GM19239 (cell line): ENCODE results near the gene DUOX1.
"Not testable (repeated sequence)": the region's sequence is repeated elsewhere in the genome, so short reads cannot be mapped to it uniquely, and the experiment has no call there.

Experiments
- DNase-seq: peaks from one replicate; pipeline ENCODE4 v3.0.0; 2011; ENCODE audit warnings: low spot score; ENCODE audit not compliant: insufficient read length
- FAIRE-seq: peaks from 2 replicates; lab custom pipeline; 2011; peaks lifted over from hg19 to GRCh38; lab: Jason Lieb, UNC

Gene DUOX1

DNA sequence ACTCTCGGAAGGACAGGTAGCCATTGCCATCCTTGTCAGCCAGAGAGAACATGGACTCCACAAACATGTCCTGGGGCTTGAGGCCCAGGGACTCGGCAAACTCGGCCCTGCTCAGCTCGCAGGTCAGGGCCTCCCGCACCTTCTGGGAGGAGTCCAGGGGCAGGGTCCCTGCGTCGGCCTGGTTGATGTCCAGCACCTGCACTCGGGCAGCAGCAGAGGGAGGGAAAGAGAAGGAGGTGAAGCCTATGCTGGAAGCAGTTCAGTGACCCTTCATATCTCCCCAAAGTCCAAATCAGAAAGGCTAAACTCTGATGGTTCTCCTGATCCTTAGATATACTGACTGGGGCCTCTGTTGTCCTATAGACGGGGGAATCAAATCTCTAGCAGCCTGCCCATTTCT is 25.6 kb upstream of the DUOX1 start:
- DNase-seq, FAIRE-seq: not testable (repeated sequence)

DNA sequence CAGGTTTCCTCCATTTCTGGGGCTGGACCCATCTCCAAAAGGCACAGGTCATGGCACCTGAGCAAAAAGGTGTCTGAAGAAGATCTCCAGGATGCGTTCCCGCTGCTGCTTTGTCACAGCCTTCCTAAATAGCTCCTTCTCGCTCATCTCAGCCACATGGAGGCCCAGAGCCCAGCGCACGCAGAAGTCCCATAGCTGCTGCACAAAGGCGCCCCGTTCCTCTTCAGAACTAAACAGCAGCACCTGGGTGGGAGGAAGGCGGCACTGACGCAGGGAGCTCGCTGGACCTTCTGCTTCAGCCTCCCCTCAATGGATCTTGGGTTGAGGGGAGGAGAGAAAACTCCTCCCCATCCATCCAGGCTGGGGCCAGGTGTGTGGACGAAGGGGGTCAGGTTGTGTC is 24.2 kb upstream of the DUOX1 start:
- no peak for FAIRE-seq

DNA sequence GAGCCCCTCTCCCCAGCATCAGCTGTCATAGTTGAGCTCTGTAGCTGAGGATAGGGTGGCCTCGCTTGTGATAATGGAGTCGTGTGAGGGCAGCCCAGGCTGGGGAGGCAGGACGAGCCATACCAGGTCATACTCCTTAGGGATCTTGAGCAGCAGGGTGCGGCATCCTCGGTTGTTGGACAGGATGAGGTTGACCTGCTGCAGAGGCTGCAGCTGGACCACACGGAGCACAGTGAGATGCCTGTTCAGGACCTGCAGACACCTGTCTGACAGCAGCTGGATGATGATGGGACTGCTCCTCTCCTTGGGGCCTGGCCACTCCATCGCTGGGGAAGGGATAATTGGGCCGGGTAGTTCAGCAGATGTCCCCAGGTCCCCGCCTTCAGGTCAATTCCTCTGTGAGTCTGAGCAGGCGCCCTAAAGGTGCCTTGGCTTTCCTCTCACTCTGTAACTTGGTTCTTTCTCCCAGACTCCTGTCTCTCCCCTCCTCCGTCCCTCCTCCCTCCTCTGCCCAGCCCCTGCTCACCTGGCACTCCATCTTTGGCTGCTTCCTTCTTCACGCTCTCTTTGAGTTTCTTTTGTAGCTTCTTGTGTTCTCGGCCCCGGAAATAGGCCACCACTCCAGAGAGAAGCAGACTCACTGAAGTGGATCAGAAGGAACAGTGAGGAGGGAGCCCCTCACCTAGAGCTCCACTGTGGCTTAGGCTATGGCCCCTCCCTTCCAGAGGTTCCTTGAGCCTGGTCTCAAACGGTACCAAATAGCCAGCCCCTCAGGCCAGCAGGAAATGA is 23.6 kb upstream of the DUOX1 start:
- DNase-seq (no peak), FAIRE-seq (no peak)

More for the DNA sequence above, 24.2 kb upstream of the DUOX1 start:
- no peak for DNase-seq

DNA sequence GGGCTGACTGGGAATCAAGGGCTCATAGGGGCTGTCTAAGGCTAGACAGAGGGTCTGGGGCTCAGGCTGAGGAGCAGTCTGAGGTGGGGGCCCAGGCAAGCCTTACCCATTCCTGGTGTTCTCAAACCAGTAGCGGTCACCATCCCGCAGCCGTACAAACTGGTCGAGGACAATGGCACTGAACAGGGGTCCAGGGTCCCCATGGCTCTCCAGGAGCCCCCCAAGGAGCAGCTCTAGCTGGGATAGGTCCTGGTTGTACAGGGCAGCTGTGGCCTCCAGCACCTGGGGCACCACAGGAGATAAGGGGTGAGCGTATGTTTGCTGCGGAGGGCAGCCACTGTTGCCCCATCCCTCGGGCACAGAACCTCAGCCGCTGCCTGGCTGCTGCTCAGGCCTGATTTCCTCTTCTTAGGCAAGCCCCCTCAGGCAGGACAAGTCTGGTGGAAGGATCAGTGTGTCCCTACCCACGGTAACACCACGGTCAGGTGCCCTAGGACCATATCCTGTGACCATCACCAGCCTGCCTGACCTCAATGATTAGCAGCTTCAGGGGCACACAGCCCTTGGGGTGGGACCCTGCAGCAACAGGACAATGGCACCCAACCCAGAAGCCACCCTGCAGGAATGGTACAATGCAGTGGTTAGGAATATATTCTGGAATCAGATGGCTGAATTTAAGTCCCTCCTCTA is 21.7 kb upstream of the DUOX1 start:
- FAIRE-seq = no peak
- no peak for DNase-seq

DNA sequence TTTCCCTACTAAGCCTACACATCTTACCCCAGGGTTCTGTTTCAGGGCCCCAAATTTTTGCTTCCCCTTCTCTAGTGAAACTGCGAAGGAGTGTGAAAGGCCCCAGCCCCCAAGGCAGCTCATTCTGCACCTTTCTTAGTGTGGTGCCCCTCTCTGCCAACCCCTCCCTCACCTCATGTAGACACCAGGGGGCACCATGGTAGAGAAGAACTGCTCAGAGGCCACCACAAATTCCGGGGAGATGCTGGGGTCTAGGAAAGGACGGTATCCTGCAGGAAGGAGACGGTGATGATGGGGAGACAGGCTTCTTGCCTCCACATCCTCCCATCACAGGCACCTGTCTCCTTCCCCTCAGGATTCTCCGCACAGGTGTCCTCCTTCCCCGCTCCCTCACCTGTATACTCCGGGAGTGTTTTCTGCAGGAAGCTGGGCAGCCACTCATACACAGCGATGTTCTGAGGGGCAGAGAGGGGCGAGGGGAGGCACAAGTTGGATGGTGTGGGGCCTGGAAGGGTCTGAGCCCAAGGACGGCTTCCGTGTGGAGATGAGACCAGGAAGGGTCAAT is 19.5 kb upstream of the DUOX1 start:
- no peak for FAIRE-seq
- no peak for DNase-seq

DNA sequence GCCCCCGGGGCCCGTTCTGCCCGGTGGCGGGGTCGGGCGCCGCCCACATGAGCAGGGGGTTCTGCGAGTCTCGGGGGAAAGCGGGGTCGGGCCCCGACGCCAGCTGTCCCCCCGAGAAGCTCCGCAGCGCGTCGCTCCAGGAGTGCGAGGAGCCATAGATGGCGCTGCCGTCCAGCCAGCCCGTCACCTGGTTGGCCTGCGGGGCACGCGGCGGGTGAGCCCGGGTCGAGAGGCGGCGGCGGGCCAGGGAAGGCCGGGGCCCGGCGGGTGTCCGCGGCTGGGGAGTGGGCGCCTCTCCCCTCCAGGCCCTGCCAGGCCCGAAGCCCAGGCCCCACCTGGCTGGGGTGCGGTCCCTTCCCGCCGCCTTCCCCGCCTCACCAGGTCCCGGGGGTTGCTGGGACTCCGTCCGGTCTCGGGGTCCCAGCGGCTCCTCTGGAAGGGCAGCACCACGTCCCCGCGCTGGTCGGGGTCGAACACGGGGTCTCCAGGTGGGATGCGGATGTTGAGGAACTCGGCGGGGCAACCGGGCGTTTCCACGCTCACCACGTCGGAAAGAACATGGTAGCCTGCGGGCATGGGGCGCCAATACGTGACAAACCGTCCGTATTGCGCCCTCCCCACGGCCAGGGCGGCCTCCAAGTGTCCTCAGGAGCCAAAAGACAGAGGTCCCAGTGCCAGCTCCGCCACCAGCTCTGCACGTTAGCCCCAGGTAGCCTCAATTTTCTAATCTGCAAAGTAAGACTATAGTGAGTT is 18.2 kb upstream of the DUOX1 start:
- no peak for DNase-seq
- FAIRE-seq = no peak

DNA sequence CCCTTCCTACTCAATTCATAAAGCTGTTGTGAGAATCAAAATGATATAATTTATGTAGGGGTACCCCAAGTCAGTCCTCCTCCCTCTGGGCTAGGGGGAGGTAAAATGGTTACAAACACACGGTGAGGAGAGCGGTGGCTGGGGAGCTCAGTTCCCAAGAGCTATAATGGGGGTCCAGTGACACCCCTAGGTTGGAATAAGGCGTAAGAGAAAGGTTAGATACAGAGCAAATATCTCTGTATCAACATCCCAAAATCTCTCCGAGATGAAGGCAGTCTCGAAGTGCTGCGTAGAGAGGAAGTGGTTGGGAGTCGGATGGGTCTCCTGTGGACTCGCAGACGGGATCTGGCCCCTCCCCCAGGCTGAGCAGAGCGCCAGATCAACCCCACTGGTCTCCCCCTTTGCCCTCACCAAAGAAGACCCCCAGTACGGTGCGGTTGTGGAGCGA is 17.6 kb upstream of the DUOX1 start:
- FAIRE-seq (no peak), DNase-seq (no peak)

DNA sequence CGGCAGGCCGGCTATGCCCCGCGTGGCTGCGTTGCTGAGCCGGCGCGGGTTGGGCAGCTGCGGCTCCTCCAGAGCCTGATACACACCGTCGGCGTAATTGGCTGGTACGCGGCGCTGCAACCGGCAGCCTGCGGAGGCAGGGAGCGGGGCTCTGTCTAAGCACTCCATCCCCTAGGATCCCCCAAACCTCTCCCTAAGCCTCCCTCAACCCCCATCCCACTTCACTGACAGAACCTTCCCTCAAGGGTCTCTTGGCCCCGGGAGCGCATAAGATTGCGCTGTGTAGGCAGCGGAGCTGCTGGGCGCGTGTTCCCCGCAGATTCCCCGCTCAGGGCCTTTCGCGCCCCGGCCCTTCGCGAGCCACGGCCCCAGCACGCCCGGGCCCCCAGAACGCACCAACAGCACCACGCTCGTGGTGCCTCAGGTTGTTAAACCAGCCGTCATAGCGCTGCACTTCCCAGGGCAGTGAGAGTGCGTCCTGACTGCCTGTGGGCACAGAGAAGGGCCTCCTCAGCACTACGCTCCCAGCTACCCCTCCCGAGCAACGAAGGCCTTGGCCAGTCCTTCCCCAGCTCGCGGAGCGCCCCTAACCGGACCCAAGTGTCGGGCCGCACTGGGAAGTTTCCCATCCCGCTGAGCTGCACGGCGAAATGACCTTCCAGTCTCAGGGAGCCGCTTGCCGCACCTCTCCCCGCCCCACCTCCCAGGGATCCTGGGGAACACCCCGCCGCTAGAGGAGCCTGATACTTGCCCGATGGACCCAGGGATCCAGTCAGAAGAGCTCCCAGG is 17.0 kb upstream of the DUOX1 start:
- FAIRE-seq (no peak), DNase-seq (no peak)

DNA sequence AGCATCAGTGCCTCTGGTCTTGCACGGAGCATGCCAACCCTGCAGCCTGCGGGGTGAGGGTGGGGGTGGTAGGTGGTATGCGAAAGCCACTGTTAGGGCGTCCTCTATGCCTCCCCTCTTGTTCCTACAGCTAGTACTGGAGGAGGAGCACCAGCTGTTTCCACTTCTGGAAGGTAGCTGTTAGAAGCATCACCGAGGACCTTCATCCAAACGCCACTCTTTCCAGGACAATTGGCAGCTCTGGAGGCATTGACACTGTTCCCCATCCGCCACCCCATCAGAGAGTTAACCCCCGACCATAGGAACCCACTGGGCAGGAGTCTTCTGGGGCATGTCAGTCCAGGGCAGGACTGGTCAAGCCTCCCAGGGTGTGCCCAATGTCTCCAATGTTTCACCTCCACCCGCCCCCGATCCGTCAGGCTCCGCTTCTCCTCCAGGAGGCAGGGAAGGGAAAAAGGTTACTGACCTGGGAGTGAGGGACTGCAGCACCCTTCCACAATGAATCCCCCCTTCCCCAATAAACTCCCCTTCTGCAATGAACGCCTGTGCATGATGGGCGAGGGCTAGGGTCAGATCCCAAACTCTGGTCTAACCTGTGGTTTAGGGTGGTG is 16.3 kb upstream of the DUOX1 start:
- DNase-seq = no peak
- no peak for FAIRE-seq

DNA sequence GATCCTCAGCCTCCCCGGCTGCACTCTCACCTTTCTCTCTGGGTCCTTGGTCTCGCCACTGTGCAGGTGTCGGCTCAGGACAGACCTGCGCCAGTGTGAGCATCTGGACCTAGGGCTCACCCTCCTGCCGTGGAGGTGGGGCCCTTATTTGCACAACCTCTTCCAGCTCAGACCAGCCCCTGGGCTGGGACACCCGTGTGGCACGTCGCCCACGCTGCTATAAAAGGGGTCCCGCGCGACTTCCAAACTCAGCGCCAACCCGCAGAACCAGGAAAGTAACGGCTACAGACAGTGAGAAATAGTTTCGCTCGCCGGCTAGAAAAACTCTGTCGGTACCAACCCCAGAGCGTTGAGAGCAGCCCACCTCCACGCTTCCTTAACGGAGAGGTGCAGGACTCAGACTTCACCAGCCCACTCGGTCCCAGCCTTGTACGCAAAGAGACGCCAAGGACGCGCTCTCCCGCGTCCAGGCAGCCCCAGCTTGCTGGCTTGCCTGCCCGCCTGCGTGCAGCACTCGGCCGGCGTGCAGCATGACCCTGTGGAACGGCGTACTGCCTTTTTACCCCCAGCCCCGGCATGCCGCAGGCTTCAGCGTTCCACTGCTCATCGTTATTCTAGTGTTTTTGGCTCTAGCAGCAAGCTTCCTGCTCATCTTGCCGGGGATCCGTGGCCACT is 15.6 kb upstream of the DUOX1 start, which contains the start of the genes DUOX2 and DUOXA2:
TSS of gene DUOX2 (minus strand) at position 97 of the 675 bp plus-strand sequence. CDS start 761 bp downstream, outside the sequence.
TSS of gene DUOXA2 (plus strand) at position 251 of the 675 bp plus-strand sequence. CDS start at position 531, 280 bp downstream.
- DNase-seq = no peak
- no peak for FAIRE-seq

DNA sequence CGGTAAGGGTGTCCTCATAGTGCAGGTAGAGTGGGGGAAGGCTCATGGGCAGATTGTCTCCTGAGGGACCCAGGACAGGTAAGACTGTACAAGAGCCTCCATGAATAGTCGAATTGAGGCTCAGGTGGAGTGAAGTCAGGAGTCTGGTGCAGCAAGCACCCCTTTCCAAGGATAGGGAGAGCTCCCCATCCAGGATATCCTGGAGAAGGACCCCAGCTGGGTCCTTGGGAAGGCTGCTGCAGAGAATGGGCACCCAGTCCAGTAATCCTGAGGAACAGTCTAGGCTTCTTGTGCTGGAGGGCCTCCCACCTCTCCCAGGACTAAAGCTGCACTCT is 15.1 kb upstream of the DUOX1 start:
- DNase-seq (no peak), FAIRE-seq (no peak)

DNA sequence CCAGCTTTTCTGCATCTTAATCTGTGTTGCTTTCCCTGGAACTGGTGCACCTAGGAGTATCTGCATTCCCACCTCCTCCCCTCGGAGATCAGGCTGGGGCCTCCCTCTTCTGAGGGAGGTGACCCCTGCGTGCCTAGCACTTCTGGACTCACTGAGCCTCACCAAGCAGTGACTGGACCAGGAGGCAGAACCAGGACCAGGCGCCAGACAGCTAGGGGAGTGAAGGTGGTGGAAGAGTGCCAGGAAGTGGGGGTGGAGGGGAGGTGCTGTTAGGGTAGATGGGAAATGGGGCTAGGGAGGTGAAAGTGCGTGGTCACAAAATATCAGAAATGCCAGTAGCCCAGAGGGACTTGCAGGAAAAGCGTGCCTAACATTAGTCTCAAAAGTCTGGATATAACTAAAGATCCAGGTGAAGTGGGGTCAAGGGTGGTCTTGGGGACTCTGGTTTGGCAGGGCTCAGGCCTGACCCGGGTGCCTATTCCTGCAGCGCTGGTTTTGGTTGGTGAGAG is 14.4 kb upstream of the DUOX1 start:
- FAIRE-seq (no peak), DNase-seq (no peak)

DNA sequence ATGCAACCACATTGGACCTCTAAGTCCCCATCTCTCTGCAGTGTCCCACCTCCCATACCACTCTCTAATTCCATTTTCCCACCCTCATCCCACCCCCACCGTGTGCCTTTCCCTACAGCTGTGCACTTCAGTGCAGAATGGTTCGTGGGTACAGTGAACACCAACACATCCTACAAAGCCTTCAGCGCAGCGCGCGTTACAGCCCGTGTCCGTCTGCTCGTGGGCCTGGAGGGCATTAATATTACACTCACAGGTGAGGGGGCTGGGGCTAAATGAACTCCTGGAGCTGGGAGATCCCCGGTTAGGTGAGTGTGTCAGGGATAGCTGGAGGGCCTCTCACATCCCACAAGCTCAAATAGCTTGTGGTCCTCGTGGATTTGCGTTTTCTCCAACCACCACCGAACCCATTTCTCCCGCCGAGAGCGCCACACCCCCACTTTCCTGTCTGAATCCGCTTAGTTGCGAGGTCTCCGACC is 13.8 kb upstream of the DUOX1 start:
- DNase-seq (no peak), FAIRE-seq (no peak)

DNA sequence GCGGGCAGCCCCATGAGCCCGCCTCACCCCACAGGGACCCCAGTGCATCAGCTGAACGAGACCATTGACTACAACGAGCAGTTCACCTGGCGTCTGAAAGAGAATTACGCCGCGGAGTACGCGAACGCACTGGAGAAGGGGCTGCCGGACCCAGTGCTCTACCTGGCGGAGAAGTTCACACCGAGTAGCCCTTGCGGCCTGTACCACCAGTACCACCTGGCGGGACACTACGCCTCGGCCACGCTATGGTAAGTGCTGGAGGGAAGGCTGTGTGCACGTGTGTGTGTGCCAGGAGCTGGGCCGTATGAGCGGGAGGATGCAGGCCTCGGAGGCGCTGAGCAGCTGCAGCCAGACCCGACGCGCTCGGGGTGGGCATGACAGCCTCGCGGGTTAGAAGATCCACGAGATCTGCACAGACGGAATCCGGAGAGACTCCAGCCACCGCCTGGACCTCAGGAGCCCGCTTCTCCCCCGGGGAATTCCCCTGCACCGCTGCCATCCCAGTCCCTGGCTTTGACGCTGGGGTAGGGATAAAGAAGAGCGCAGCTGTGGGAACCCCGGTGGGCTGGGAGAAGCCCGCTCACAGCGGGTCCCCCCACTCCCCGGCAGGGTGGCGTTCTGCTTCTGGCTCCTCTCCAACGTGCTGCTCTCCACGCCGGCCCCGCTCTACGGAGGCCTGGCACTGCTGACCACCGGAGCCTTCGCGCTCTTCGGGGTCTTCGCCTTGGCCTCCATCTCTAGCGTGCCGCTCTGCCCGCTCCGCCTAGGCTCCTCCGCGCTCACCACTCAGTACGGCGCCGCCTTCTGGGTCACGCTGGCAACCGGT is 13.1 kb upstream of the DUOX1 start:
- no peak for DNase-seq
- FAIRE-seq = no peak

DNA sequence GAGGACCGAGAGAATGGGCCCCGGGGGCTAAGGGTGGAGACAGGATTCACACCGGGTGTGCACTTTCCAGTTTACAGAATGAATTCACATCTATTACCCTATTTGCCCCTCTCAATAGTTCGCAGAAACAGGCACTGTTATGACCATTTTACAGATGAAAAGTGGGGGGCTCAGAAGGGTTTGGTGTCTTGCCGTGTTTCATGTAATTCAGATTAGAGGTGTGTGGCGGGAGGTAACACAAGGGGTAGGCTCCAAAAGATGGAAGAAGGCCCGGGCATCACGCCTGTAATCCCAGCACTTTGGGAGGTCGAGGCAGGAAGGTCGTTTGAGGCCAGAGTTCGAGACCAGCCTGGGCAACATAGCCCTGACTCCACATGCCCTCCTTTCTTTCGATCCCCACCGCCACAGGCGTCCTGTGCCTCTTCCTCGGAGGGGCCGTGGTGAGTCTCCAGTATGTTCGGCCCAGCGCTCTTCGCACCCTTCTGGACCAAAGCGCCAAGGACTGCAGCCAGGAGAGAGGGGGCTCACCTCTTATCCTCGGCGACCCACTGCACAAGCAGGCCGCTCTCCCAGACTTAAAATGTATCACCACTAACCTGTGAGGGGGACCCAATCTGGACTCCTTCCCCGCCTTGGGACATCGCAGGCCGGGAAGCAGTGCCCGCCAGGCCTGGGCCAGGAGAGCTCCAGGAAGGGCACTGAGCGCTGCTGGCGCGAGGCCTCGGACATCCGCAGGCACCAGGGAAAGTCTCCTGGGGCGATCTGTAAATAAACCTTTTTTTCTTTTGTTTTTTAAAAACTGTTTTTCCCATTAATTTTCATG is 12.3 kb upstream of the DUOX1 start:
- DNase-seq = no peak
- no peak for FAIRE-seq

DNA sequence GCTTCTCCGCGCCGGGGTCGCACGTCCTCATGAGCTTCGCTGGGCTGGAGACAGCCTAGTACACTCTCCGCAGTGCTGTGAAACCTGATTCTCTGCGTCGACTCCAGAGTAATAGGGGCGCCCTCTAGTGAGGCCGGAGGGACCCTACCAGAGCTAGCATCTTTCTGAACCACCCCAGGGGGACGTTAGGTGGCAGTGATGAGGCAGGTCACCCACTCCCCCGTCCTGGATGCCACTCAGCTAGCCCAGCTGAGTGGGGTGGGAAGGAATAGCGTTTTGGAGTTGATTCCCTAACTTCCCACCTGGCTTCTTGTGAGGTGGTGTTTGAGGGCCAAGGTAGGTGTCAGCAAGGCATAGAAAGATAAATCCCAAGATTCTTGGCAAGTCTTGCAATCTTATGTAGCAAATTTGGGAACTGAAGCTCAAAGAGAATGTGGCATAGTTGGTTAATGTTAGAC is 11.6 kb upstream of the DUOX1 start:
- DNase-seq = peak; percentile 95
- FAIRE-seq = peak; percentile 93

DNA sequence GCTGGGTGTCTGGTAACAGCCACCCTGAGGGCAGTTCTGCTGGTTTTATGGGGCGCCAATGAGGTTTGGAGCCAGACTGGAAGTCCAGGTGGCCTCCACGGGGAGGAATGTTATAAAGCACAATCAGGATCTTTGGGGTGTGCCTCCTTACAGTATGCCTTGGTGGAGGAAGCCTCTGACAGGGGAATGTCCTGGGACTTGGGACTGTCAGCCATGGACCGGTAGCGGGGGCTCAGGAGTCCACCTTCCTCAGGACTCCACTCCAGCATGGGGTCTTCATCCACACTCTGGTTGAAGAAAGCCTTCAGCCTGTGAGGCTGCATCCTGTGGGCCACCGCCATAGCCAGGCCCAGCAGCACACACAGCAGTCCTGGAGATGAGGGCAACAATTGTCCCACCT is 10.8 kb upstream of the DUOX1 start:
- no peak for DNase-seq
- no peak for FAIRE-seq
